Thoracic aorta (tissue), 2 donors: Measurements from ENCODE around the gene DSCAM. TPM values are rescaled to one million over a fixed set of nuclear protein-coding genes. Genes with fewer than 3 reads are reported as not detected.

Experiments used
- ATAC-seq: fragments of 150-250 bp; one replicate; pipeline ENCODE4 v1.8.0; 2017; ENCODE audit warnings: low read depth; ENCODE audit not compliant: insufficient number of reproducible peaks, low FRiP score
- DNase-seq: peaks from one replicate; pipeline ENCODE4 v3.0.0-alpha.2; 2020; ENCODE audit warnings: low spot score
- H3K27ac ChIP-seq, 2 donors: fragments of 200-600 bp; sonication (generic); 1 replicate in 1 of 2; 2 replicates in 1 of 2; pipeline ENCODE4 v1.5.1; 2016; ENCODE audit warnings: mild to moderate bottlenecking in 2 of 2, moderate library complexity in 2 of 2
- H3K27me3 ChIP-seq: fragments of 200-600 bp; sonication (generic); replicated peaks from 2 replicates; pipeline ENCODE4 v1.6.0; 2016; ENCODE audit warnings: mild to moderate bottlenecking; ENCODE audit not compliant: insufficient read depth
- H3K36me3 ChIP-seq: fragments of 200-600 bp; sonication (generic); one replicate; pipeline ENCODE4 v1.5.1; 2016
- H3K4me1 ChIP-seq, 2 donors: fragments of 200-600 bp; sonication (generic); 1 replicate in 1 of 2; 2 replicates in 1 of 2; pipeline versions ENCODE4 v1.5.1 to v1.6.0; 2016; ENCODE audit warnings: low read depth in 2 of 2, mild to moderate bottlenecking in 1 of 2; ENCODE audit not compliant: control insufficient read depth in 1 of 2
- H3K4me3 ChIP-seq: fragments of 200-600 bp; sonication (generic); 2 replicates; pipeline ENCODE4 v1.5.1; 2016; ENCODE audit warnings: mild to moderate bottlenecking
- H3K9me3 ChIP-seq: fragments of 200-600 bp; sonication (generic); 2 replicates; pipeline ENCODE4 v1.5.1; 2016
- CTCF ChIP-seq: fragments of 200-600 bp; sonication (generic); IDR thresholded peaks from one replicate; pipeline ENCODE4 v1.5.1; 2019; ENCODE audit warnings: antibody characterized with exemption
- total RNA-seq, 2 donors: library from RNA; depleted of rRNA; stranded (reverse); fragments of >200 nt; gene quantifications; one replicate each; pipeline versions ENCODE4 v1.1.0 to v1.2.3, GENCODE V29; 2016

DSCAM gene
- total RNA-seq, 2 donors from 2014 or later = not detected

GRCh38 chr21:40015818-40016217, 831.1 kb downstream of the DSCAM start:
- Histone ChIP-seq H3K4me3 (no peak overlapping the region), H3K9me3 (no peaks in the 10 kb centered on the region), H3K27me3 (no peaks in the 10 kb centered on the region), H3K36me3 (no peaks in the 10 kb centered on the region), H3K27ac (no peak overlapping the region), H3K4me1 (no peaks in the 10 kb centered on the region)
- no peak for DNase-seq
- no peak for ATAC-seq
- no peak for TF ChIP-seq CTCF

- Histone ChIP-seq H3K27me3 (no peaks in the 10 kb centered on the region), H3K4me1 (no peaks in the 10 kb centered on the region), H3K4me3 (no peak overlapping the region), H3K27ac (no peak overlapping the region), H3K9me3 (no peaks in the 10 kb centered on the region), H3K36me3 (no peaks in the 10 kb centered on the region)
- ATAC-seq = no peak
- TF ChIP-seq CTCF = no peak
- no peak for DNase-seq
Observed at GRCh38 chr21:40014394-40014793, 832.6 kb downstream of the DSCAM start.

- Histone ChIP-seq H3K9me3 (no peaks in the 10 kb centered on the region), H3K4me3 (no peak overlapping the region), H3K4me1 (no peaks in the 10 kb centered on the region), H3K27ac (no peak overlapping the region), H3K27me3 (no peaks in the 10 kb centered on the region), H3K36me3 (no peaks in the 10 kb centered on the region)
- TF ChIP-seq CTCF = no peak
- no peak for DNase-seq
- no peak for ATAC-seq
Observed at GRCh38 chr21:40013001-40013735, 833.8 kb downstream of the DSCAM start.

- H3K4me3 ChIP-seq = no peak overlapping the region
- no peak for TF ChIP-seq CTCF
- H3K27me3 ChIP-seq = no peaks in the 10 kb centered on the region
- H3K36me3 ChIP-seq = no peaks in the 10 kb centered on the region
- no peaks in the 10 kb centered on the region for H3K9me3 ChIP-seq
- no peak overlapping the region for H3K27ac ChIP-seq
- DNase-seq (no peak), ATAC-seq (no peak)
- no peaks in the 10 kb centered on the region for H3K4me1 ChIP-seq
Observed at GRCh38 chr21:40011371-40011770, 835.6 kb downstream of the DSCAM start.

GRCh38 chr21:40002978-40003377, 844.0 kb downstream of the DSCAM start:
- Histone ChIP-seq H3K27ac (no peak overlapping the region), H3K9me3 (no peaks in the 10 kb centered on the region), H3K4me3 (no peak overlapping the region), H3K27me3 (no peaks in the 10 kb centered on the region), H3K36me3 (no peaks in the 10 kb centered on the region), H3K4me1 (no peaks in the 10 kb centered on the region)
- TF ChIP-seq CTCF = no peak
- ATAC-seq = no peak
- DNase-seq = no peak
